Measurements from ENCODE around the gene CENPP.
"Not testable (repeated sequence)": the region's sequence is repeated elsewhere in the genome, so short reads cannot be mapped to it uniquely, and the experiment has no call there.

The CENPP gene

GRCh38 chr9:92384375-92384774 lies 58.6 kb downstream of the CENPP start:
- no peak for FAIRE-seq

- no peak for FAIRE-seq
These were observed 59.2 kb downstream of the CENPP start for GRCh38 chr9:92385001-92385400.

GRCh38 chr9:92385477-92385876 lies 59.7 kb downstream of the CENPP start:
- FAIRE-seq, result no peak

- FAIRE-seq, result no peak
These were observed 60.2 kb downstream of the CENPP start for GRCh38 chr9:92385953-92386352.

- no peak for FAIRE-seq
These were observed 66.9 kb downstream of the CENPP start for GRCh38 chr9:92392690-92393089.

GRCh38 chr9:92393686-92394085 lies 67.9 kb downstream of the CENPP start:
- FAIRE-seq, result no peak

- no peak for FAIRE-seq
These were observed 69.9 kb downstream of the CENPP start for GRCh38 chr9:92395617-92396016.

GRCh38 chr9:92397853-92398252 lies 72.1 kb downstream of the CENPP start:
- FAIRE-seq, result no peak

GRCh38 chr9:92402360-92402759 lies 76.6 kb downstream of the CENPP start:
- FAIRE-seq, result no peak

- peak; percentile 68 for FAIRE-seq
These were observed 77.3 kb downstream of the CENPP start for GRCh38 chr9:92402826-92403745.

- FAIRE-seq, result no peak
These were observed 78.5 kb downstream of the CENPP start, which contains the start of gene OGN for GRCh38 chr9:92404042-92404836. OGN (minus strand) TSS chr9:92404578; CDS start chr9:92403407, 1,171 bp downstream.

- no peak for FAIRE-seq
These were observed 80.1 kb downstream of the CENPP start for GRCh38 chr9:92405818-92406217.

- FAIRE-seq, result no peak
These were observed 80.7 kb downstream of the CENPP start for GRCh38 chr9:92406477-92406876.

GRCh38 chr9:92407818-92408217 lies 82.1 kb downstream of the CENPP start:
- no peak for FAIRE-seq

GRCh38 chr9:92408747-92409478 lies 83.2 kb downstream of the CENPP start:
- FAIRE-seq, result no peak

GRCh38 chr9:92411157-92411556 lies 85.4 kb downstream of the CENPP start:
- not testable (repeated sequence) for FAIRE-seq

GRCh38 chr9:92414566-92414965 lies 88.8 kb downstream of the CENPP start:
- no peak for FAIRE-seq

- no peak for FAIRE-seq
These were observed 97.0 kb downstream of the CENPP start for GRCh38 chr9:92422611-92423338.

GRCh38 chr9:92423612-92424011 lies 97.9 kb downstream of the CENPP start:
- no peak for FAIRE-seq

GRCh38 chr9:92424340-92424739 lies 98.6 kb downstream of the CENPP start, which contains the start of gene OMD:
OMD (minus strand) TSS chr9:92424471; CDS start chr9:92417558, 6,913 bp downstream.
- FAIRE-seq, result no peak

- FAIRE-seq, result no peak
These were observed 99.7 kb downstream of the CENPP start for GRCh38 chr9:92425474-92425873.

- no peak for FAIRE-seq
These were observed 100.9 kb downstream of the CENPP start for GRCh38 chr9:92426501-92427145.
